Measurements from ENCODE around the gene RAPGEF3.

The RAPGEF3 gene

GRCh38 chr12:47686645-47687240, 71.9 kb downstream of the RAPGEF3 start:
- DNase-seq (ENCODE audit: low spot score), result peak; percentile 48

Data from globus pallidus (tissue), 1 donor.